Endodermal cell (in vitro differentiated cells): ENCODE results near the gene PIF1. TPM values are rescaled to one million over a fixed set of nuclear protein-coding genes. Genes with fewer than 3 reads are reported as not detected.

Experiments used
- DNase-seq: peaks from one replicate; pipeline ENCODE4 v3.0.0-alpha.2; 2017
- H3K27ac ChIP-seq: 2 replicates; pipeline ENCODE4 v1.5.1; 2013; ENCODE audit warnings: mild to moderate bottlenecking, low read depth, low read length, moderate library complexity
- H3K27me3 ChIP-seq: 2 replicates; pipeline ENCODE4 v1.6.1; 2013; ENCODE audit warnings: mild to moderate bottlenecking, low read length, moderate library complexity; ENCODE audit not compliant: insufficient read depth, control insufficient read depth, poor library complexity, severe bottlenecking
- H3K36me3 ChIP-seq: 2 replicates; pipeline ENCODE4 v1.7.0; 2013; ENCODE audit warnings: mild to moderate bottlenecking, low read length, moderate library complexity; ENCODE audit not compliant: control insufficient read depth, insufficient read depth
- H3K4me1 ChIP-seq: one replicate; pipeline ENCODE4 v1.7.0; 2013; ENCODE audit warnings: low read length; ENCODE audit not compliant: control insufficient read depth, insufficient read depth
- H3K4me3 ChIP-seq: 2 replicates; pipeline ENCODE4 v1.5.1; 2013; ENCODE audit warnings: mild to moderate bottlenecking, low read length, moderate library complexity
- H3K9ac ChIP-seq: 2 replicates; pipeline ENCODE4 v1.6.1; 2013; ENCODE audit warnings: mild to moderate bottlenecking, low read length, moderate library complexity; ENCODE audit not compliant: poor library complexity, severe bottlenecking; ENCODE audit errors: extremely low read depth
- H3K9me3 ChIP-seq: 2 replicates; pipeline ENCODE4 v1.6.1; 2013; ENCODE audit warnings: mild to moderate bottlenecking, low read length, moderate library complexity; ENCODE audit not compliant: control insufficient read depth
- H3K27ac Mint-ChIP-seq: 2 replicates; pipeline ENCODE4 v1.8.0; 2020; ENCODE audit warnings: mixed read lengths
- H3K27me3 Mint-ChIP-seq: 2 replicates; pipeline ENCODE4 v1.8.0; 2021; ENCODE audit warnings: mild to moderate bottlenecking, mixed read lengths; ENCODE audit not compliant: insufficient read depth
- H3K36me3 Mint-ChIP-seq: 2 replicates; pipeline ENCODE4 v1.8.0; 2020; ENCODE audit warnings: low read depth, mixed read lengths
- H3K4me1 Mint-ChIP-seq: 2 replicates; pipeline ENCODE4 v1.8.0; 2020; ENCODE audit warnings: mixed read lengths
- H3K4me3 Mint-ChIP-seq: 2 replicates; pipeline ENCODE4 v1.8.0; 2020; ENCODE audit warnings: mild to moderate bottlenecking, moderate library complexity, mixed read lengths
- H3K9me3 Mint-ChIP-seq: 2 replicates; pipeline ENCODE4 v1.8.0; 2020; ENCODE audit warnings: mild to moderate bottlenecking, mixed read lengths
- WGBS, 2 experiments: methylation state at CpG; one replicate each; pipeline versions ENCODE4 v1.1.5 to v1.1.7; 2013; ENCODE audit warnings: missing lambda C conversion rate in 2 of 2, mixed read lengths in 1 of 2; ENCODE audit not compliant: insufficient coverage in 1 of 2, insufficient read length in 1 of 2; 5-methylcytosine and 5-hydroxymethylcytosine counted together
- total RNA-seq, 2 donors: library from RNA; stranded (reverse); fragmentation: NEBNext Ultra II Directional in 1 of 2; extraction: Animal tissue kit (Norgen Biotek cat#: 25700) in 1 of 2; gene quantifications; 2 replicates in 1 of 2; 3 replicates in 1 of 2; pipeline ENCODE4 v1.2.1, GENCODE V29; 2021
- TF ChIP-seq, protein P1 (sequence below): fragments of 200-600 bp; sonication (generic); conservative IDR thresholded peaks from 2 replicates; pipeline ENCODE4 v1.5.0; 2021; ENCODE audit warnings: antibody characterized with exemption, mild to moderate bottlenecking

Gene PIF1
- total RNA-seq, 2 donors from 2014 or later = 60.7 to 64.6 TPM

DNA sequence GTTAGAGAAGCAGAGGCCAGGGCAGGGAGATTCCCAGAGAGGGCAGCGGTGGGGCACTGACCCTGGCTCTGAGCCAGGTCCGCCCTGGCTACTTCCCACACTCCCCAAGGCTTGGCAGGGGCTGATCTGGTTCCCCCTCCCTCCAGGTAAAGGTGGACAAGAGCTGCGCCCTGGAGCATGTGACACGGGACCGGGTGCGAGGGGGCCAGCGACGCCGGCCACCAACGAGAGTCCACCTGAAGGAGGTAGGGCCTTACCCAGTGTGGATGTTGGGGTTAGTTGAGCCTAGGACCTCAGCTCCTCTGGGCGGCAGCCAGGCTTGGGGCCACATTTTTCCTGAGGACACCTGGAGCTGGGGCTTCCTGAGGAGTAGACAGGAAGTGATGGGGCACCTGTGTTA is 35.9 kb upstream of the PIF1 start:
- no peaks in the 10 kb centered on the region for H3K9me3 Mint-ChIP-seq
- Histone ChIP-seq H3K4me1 (no peaks in the 10 kb centered on the region), H3K27ac (no peak overlapping the region), H3K9ac (no peak overlapping the region), H3K36me3 (peaks cover 46% of the 10 kb centered on the region), H3K9me3 (no peaks in the 10 kb centered on the region), H3K27me3 (no peaks in the 10 kb centered on the region), H3K4me3 (no peak overlapping the region)
- peaks cover 23% of the 10 kb centered on the region for H3K4me1 Mint-ChIP-seq
- H3K27ac Mint-ChIP-seq = peak overlapping the region; percentile 88
- TF ChIP-seq, protein P1, sequence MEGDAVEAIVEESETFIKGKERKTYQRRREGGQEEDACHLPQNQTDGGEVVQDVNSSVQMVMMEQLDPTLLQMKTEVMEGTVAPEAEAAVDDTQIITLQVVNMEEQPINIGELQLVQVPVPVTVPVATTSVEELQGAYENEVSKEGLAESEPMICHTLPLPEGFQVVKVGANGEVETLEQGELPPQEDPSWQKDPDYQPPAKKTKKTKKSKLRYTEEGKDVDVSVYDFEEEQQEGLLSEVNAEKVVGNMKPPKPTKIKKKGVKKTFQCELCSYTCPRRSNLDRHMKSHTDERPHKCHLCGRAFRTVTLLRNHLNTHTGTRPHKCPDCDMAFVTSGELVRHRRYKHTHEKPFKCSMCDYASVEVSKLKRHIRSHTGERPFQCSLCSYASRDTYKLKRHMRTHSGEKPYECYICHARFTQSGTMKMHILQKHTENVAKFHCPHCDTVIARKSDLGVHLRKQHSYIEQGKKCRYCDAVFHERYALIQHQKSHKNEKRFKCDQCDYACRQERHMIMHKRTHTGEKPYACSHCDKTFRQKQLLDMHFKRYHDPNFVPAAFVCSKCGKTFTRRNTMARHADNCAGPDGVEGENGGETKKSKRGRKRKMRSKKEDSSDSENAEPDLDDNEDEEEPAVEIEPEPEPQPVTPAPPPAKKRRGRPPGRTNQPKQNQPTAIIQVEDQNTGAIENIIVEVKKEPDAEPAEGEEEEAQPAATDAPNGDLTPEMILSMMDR = no peak
- DNase-seq = no peak
- H3K27me3 Mint-ChIP-seq = no peaks in the 10 kb centered on the region
- no peak overlapping the region for H3K4me3 Mint-ChIP-seq
- WGBS, 2 experiments = 95 to 97% methylated on average over 6 to 11 of the region's 11 CpGs
- peaks cover 42% of the 10 kb centered on the region for H3K36me3 Mint-ChIP-seq

DNA sequence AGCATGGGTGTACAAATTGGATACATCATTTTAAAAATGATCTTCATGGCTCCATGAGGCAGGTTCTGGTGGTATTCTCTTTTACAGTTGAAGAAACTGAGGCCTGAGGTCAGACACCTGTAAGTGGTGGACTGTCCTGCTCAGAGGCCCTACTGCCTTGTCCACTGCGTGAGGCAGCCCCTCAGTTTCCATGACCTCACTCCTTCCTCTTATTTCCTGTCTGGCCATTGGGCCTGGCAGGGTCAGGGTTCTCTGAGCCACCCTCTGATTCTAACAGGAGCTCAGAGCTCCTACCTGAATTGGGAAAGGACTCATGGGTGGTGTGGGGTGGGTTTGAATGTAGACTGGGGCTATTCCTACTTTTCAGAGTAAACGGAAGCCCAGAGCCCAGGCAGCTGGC is 33.8 kb upstream of the PIF1 start:
- Mint-ChIP-seq H3K4me1 (peaks cover 24% of the 10 kb centered on the region), H3K36me3 (peaks cover 49% of the 10 kb centered on the region), H3K4me3 (no peak overlapping the region), H3K9me3 (no peaks in the 10 kb centered on the region), H3K27ac (no peak overlapping the region), H3K27me3 (no peaks in the 10 kb centered on the region)
- peaks cover 56% of the 10 kb centered on the region for H3K36me3 ChIP-seq
- no peak for DNase-seq
- no peaks in the 10 kb centered on the region for H3K9me3 ChIP-seq
- no peak overlapping the region for H3K4me3 ChIP-seq
- H3K4me1 ChIP-seq = no peaks in the 10 kb centered on the region
- H3K27ac ChIP-seq = no peak overlapping the region
- H3K9ac ChIP-seq = no peak overlapping the region
- H3K27me3 ChIP-seq = no peaks in the 10 kb centered on the region
- TF ChIP-seq, protein P1 = no peak
- WGBS, 2 experiments = 92 to 100% methylated on average over 1 to 2 of the region's 2 CpGs

- Histone ChIP-seq H3K27me3 (no peaks in the 10 kb centered on the region), H3K4me1 (no peaks in the 10 kb centered on the region), H3K9me3 (no peaks in the 10 kb centered on the region), H3K9ac (no peak overlapping the region), H3K36me3 (peaks cover 56% of the 10 kb centered on the region), H3K27ac (peak overlapping the region; percentile 66), H3K4me3 (no peak overlapping the region)
- Mint-ChIP-seq H3K4me3 (no peak overlapping the region), H3K4me1 (peaks cover 21% of the 10 kb centered on the region), H3K36me3 (peaks cover 54% of the 10 kb centered on the region), H3K27ac (no peak overlapping the region), H3K27me3 (no peaks in the 10 kb centered on the region), H3K9me3 (no peaks in the 10 kb centered on the region)
- 91 to 92% methylated on average over 6 of the region's 6 CpGs for WGBS, 2 experiments
- TF ChIP-seq, protein P1 = no peak
- DNase-seq = no peak
Observed at GRCh38 chr15:64858021-64858575, 32.7 kb upstream of the PIF1 start.
